IPS-11a (cell line): ENCODE data around the gene SLC38A1.
"Not testable (repeated sequence)": the region's sequence is repeated elsewhere in the genome, so short reads cannot be mapped to it uniquely, and the experiment has no call there.

Source experiments
- H3K4me3 ChIP-seq: one replicate; pipeline ENCODE4 v1.5.1; 2013; ENCODE audit warnings: low read depth, low read length, control low read depth

Gene SLC38A1

DNA sequence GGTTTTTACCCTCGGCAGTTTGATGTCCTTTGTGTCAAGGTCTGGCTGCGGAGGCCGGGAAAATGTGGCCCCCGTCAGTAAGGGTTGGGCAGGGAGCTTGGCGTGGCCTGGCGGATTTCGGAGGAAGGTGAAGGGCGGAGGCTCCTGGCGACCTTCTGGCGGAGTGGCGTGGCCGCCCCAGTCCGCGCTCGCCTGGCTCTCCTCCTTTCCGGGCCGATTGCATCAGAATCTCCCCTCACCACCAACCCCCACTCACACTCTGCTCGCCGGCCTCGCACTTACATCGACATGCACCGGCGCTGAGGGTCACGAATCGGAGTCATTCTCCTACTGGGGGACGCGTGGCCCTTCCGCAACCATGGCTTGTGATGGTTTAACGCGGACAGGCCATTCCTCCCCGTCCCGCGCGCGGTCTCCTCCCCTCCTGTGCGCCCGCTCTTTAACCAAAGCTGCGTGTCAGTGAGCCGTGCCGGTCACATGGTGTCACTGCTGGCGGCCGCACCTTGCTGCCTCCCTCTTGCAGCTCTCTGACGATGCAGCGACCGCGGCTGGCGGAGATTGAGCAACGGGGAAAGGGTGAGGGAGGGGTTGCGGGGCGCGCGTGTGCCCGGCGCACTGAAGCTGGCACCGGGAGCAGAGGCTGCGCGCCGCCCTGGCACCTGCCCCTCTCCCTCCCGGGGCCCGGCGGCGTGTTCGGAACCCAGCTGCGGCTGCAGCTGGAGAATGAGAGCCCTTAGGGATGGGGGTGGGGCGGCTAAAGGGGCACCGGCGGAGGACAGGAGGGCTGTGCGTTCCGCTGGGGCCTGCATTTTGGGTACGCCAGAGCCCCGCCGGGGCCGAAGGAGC, at the start of gene SLC38A1:
Gene SLC38A1 (minus strand): TSS at position 461 of the 846 bp plus-strand sequence. CDS start 29,243 bp downstream, outside the sequence.
- H3K4me3 ChIP-seq = peak within 1 kb of the TSS; percentile 99

DNA sequence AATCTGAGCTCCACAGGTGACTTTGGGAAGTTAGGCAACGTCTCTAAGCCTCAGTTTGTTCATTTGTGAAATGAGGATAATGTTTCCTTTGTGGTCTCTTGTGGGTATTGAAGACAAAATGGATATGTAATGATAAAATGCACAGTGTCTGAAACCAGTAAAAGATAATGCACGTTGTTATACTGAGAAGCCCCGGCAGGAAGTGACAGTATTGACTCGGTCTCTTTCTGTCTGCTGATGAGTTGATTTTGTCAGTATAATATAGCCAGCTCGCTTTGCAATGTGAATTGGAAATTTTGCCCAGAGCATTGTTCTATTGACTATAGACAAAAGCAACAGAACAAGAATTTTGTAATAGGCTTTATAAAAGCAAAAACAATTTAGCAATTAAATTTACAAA, 49.2 kb upstream of the SLC38A1 start:
- no peak overlapping the region for H3K4me3 ChIP-seq

DNA sequence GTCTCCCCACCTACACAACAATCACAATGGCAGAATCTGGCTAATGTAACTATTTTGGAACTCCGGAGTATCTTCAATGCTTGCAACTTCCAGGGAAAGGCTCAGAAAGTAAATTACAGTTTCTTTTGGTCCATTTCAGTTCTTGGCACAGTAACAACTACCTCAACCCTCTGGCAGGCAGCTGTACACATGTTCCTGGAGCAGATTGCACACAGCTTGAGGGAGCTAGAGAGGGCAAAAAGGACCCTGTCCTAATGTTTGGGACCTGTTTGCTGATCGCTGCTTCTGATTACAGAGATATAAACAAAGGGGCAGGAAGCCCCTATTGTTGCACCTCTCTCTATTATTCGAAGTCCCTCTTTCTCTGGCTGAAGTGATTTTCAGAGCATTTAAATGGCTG, 35.2 kb upstream of the SLC38A1 start:
- no peak overlapping the region for H3K4me3 ChIP-seq

DNA sequence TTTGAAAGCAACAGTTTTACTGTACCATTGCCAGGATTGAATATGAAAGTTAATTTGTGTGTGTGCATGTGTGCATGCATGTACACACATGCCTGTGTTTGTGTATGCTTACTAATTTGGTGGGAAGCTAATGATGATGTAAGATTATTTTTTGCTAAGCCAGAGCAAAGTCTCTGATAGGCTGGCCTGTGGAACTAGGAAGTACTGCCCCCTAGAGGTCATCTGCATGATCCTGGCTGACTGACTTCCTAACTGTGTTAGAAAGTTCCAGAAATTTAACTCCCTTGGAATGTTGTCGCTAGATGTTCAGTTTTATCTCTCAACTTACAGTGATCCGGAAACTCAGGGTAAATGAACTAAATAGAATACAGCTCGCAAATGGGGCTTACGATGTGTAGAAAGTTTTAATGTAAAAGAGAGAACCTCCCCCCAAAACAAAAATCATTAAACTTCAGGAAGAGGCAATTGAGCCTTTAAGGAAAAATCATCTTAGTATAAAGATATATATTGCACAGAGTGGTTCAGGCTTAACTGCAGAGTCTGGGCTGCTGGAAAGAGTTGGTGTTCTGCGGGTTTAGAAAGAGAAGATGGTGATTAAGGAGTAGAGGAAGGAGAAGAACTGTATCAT, 34.3 kb upstream of the SLC38A1 start:
- H3K4me3 ChIP-seq = no peak overlapping the region

DNA sequence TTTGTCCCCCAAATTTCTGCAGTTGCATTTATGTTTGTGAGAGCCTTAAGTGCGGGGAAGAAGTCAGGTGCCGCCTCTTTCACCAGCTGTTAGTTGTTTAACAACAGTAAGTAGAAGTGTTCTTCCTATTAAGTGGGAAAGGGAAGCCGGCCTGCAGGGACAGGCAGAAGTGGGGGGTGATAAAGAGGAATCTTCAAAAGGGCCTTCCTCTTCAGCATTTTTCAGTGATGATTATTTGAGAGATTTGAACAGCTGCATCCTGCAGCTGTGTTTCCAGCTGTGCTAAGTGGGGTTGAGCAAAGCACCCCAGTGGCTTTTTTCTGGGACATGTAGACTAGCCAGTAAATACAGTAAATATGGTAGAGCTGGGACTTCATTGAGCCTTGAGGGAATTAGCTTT, 32.1 kb upstream of the SLC38A1 start:
- H3K4me3 ChIP-seq = no peak overlapping the region

DNA sequence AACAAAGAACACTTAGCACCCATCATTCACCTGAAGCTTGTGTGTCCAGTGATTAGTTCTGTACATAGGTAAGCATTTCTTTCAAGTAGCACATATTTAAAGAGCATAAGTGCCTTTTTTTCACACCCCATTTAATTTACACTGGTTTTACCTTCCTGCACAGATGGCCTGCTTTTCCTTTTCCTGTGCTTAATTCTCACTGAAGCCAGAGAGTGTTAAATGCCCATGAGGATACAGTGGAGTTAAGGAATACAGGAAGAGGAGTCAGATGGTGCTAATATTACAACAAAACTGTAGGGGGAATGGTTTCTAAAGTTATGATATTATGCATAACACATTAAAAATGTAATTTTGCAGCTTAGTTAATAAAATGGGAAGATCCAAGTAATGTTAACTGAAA, 31.0 kb upstream of the SLC38A1 start:
- H3K4me3 ChIP-seq = no peak overlapping the region

DNA sequence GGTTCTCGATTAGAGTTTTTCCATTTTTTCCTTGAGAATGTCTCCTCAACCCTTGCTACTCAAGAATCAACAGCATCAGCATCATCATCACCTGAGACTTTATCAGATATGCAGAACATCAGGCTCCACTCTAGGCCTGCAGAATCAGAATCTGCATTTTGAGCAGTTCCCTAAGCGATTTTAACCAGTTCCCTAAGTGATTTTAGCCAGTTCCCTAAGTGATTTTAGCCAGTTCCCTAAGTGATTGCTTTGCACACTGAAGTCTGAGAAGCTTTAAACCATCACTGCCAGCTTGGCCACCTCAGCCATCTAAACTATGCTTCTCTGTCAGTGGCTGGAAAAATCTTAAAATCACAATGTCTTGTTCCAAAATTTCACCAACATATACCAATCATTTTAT, 29.4 kb upstream of the SLC38A1 start:
- no peak overlapping the region for H3K4me3 ChIP-seq

DNA sequence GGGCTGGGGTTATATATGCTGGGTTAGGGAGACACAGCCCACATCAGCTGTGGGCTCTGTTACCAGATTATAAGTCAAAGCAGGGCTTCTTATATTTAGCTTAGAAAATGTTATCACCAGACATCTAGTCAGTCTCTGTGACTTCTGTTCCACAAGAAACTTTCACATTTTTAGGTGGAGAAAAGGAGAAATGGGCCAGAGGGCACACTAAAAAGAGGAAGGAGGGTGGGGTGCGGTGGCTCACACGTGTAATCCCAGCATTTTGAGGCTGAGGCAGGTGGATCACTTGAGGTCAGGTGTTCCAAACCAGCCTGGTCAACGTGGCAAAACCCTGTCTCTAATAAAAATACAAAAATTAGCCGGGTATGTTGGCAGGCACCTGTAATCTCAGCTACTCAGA, 28.0 kb upstream of the SLC38A1 start:
- no peak overlapping the region for H3K4me3 ChIP-seq

DNA sequence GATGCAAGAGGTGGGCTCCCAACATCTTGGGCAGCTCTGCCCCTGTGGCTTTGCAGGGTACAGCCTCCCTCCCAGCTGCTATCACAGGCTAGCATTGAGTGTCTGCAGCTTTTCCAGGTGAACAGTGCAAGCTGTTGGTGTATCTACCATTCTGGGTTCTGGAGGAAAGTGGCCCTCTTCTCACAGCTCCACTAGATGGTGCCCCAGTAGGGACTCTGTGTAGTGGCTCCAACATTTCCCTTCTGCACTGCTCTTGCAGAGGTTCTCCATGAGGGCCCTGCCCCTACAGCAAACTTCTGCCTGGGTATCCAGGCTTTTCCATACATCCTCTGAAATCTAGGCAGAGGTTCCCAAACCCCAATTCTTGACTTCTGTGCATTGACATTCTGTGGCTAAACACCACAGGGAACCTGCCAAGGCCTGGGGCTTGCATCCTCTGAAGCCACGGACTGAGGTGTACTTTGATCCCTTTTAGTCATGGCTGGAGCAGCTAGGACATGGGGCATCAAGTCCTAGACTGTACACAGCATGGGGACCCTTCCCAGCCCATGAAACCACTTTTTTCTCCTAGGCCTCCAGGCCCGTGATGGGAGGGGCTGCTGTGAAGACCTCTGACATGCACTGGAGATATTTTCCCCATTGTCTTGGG, 24.0 kb upstream of the SLC38A1 start:
- no peak overlapping the region for H3K4me3 ChIP-seq

DNA sequence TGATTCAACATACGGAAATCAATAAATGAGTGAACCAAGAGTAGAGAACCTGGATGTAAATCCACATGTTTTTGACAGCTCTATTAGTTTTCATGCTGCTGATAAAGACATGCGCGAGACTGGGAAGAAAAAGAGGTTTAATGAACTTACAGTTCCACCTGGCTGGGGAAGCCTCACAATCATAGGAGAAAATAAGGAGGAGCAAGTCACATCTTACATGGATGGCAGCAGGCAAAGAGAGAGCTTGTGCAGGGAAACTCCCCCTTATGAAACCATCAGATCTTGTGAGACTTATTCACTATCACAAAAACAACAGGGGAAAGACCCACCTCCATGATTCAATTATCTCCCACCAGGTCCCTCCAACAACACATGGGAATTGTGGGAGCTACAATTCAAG, 23.1 kb upstream of the SLC38A1 start:
- H3K4me3 ChIP-seq = not testable (repeated sequence)

DNA sequence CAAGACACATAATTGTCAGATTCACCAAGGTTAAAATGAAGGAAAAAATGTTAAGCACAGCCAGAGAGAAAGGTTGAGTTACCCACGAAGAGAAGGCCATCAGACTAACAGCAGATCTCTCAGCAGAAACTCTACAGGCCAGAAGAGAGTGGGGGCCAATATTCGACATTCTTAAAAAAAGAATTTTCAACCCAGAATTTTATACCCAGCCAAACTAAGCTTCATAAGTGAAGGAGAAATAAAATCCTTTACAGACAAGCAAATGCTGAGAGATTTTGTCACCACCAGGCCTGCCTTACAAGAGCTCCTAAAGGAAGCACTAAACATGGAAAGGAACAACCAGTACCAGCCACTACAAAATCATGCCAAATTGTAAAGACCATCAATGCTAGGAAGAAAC, 16.3 kb upstream of the SLC38A1 start:
- H3K4me3 ChIP-seq = not testable (repeated sequence)

DNA sequence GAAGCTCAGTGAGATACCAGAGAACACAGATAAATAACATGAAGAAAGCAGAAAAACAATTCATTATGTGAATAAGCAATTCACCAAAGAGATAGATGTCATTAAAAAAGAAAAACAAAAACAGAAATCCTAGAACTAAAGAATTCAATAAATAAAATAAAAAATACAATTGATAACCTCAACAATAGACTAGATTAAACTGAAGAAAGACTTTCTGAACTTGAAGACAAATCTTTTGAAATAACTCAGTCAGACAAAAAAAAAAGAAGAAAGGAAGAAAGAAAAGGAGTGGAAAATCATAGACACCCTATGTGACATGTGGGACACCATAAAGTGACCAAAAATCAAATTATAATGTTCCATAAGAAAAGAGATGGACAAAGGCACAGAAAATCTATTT, 14.0 kb upstream of the SLC38A1 start:
- no peak overlapping the region for H3K4me3 ChIP-seq

DNA sequence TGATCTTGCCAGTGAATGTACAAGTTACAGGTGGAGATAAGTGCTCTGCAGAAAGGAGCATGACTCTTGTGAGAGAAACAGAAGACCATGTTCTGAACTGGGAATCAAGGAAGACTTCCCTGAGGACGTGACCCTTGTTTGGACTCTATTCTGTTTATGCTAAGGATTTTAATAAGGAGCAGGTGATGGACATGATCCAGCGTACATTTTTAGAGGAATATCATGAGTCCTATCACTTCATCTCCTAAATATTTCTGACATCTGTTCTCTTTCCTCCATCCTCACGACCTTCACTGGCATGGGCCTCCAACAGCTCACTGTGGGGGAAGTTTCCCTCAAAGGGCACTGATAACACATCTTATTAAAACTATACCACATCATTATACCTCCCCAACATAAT, 7.9 kb upstream of the SLC38A1 start:
- no peak overlapping the region for H3K4me3 ChIP-seq

DNA sequence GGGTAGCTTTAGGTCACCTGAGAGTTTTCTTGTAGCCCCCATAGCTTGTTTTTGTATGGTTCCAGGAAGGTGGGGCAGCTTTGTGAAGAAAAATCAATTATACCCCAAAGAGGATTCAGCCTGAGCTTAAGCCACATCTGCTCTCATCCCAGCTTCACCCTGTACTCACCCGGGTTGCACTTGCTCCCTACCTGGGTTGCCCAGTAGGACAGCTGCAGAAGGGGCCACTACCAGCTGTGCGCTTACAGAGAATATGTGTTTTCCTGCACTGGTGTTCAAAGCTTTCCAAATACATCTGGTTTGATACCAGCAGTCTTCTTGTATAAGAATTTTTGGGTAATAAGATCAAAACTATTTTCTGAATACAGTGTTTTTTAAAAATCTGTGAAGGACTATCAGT, 3.0 kb upstream of the SLC38A1 start:
- no peak overlapping the region for H3K4me3 ChIP-seq

DNA sequence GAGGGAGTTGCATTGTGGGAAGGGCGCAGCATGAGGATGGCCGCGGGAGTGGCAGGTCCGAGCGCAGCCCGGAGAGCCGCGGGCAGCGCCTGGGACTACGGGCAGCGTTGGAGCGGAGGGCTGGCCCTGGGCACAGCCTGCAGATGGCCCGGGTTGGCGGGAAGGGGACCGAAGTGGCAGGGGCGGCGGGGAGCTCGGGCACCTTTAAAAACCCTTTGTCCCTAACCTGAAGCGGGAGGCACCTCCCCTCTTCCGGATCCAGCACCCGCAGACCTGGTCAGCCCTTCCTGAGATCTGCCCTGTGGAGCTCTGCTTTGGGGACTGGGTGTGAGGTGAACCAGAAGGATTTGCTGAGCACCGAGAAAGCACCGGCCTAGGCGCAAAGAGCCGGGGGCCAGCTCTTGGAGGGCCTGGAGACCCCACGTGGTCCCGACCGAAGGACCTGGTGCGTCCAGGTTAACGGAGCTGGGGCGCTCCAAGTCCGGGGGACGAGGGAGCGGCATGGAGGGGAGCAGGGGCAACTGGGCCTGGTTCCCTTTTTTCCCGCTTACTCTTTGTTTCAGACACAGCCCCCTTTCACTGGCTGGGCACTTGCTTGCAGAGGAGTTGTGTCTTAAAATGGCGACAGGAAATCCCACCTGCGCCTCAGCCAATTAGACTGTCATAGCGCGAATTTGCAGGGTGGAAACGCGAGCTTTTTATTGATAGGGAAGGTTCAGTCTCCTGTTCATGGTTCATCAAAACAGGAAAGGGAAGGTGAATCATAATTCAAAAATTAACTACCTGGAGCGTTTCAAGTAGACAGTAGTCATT, 792 bp upstream of the SLC38A1 start:
- peak overlapping the region; percentile 99 for H3K4me3 ChIP-seq

DNA sequence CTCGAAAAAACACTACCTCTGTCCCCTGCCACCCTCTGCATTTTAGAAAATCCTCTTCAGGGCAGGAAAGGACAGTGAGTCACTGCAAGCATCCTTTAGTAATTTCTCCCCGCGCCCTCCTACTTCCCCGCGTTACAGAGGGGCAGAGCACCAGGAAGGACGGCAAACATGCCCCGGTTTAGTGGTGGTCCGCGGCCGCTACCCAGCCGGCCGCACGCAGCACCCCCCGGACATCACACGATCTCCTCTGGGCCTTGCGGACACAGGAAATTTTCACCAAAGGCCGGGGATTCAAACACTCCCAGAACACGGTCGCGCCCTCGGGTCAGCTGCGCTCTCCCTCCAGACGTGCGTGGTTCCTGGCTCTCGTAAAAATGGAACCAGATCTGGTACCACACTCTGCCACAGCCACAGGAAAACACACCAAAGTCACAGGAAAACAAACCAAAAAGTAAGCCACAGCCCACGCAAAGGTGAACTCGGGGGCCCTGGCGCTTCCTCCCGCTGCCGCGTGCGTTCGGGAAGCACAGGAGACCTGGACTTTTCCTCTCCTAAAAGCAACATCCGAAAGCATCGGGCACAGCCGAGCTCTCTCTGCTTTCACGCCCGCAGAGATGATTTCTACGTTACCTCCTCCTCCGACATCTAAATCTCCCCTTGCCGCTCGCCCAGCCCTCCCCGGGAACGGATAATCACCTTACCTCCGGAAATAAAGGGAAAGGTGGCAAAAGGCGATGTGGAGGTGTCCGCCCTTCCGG, 839 bp downstream of the SLC38A1 start:
- peak overlapping the region; percentile 99 for H3K4me3 ChIP-seq

DNA sequence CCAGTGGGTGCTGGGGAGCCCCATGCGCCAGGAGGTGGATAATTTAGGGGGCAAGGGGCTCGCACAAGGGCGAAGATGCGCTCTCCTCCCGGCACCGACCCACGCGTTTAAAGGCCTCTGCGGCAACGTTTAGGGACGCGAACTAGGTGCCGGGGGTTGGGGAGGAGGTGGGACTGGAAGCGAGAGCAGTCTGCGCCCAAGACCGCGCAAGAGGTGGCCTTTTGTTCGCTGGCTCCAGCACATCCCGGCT, 1.3 kb downstream of the SLC38A1 start:
- H3K4me3 ChIP-seq = peak overlapping the region; percentile 99

DNA sequence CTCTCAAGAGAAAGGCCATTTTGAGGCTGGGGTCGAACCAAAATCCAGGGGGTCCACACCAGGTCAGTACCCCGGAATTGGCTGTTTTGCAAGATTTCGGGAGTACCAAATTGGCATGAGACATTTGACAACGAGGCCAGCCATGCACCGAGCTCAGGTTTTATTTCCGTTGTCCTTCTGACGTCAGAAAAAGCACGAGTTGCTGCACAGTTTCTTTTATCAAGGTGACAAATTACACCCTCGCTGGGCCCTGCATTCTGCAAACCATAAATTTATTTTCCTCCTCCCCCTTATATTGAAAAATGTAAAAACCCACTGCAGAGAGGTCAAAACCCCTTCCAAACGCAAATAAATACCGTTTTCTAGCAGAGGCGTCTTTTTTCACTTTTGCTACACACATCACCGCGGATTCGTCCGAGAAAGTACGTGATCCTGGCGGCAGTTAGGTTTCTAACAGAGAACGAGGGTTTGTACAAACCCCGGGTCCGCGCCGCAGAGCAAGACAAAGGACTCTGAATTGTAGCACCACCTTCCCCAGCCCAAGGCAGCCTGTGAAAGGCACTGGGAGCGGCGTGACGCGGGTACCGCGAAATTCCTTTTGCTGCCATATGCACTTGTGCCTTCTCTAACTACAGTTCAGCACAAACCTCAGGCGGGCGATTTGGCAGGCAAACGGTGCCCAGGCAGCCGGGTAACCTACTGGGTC, 1.8 kb downstream of the SLC38A1 start:
- peak overlapping the region; percentile 99 for H3K4me3 ChIP-seq

DNA sequence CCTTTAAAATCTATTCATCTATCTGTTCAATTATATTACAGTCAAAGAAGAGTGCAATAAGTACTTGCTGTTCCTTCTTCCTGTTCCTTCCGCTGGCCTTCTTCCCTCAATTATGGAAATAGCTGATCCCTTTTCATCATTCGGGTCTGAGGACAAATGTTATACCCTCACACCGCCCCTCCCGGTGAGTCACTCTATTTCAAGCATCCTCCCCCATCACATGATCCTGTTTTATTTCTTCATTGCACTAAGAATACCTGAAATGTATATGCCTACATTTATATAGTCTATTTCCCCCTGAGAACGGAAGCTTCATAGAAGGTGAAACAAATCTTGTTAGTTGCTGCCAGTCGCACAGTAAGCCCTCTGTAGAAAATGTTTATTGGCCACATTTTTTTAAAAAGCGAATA, 2.5 kb downstream of the SLC38A1 start:
- peak overlapping the region; percentile 99 for H3K4me3 ChIP-seq

DNA sequence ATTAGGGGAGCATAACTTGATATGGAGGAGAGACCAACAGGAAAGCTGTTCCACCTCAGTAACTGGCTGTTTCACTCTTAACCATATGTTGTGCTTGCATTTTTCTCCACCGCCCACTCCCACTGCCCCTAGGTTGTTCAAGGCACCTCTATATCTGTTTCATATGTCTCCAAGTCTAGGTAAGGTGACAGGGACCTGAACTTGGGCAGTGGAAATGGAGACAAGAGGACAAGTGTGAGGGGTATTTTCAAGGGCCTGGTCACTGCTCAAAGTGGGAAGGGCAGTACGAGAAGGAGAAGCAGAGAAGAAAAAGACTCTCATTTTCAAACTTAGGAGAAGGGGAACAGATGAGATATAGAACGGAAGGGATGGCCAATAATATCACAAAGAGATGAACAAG, 3.1 kb downstream of the SLC38A1 start:
- H3K4me3 ChIP-seq = peak overlapping the region; percentile 99
